ENCODE measurements around the gene RPRD2. TPM values are rescaled to one million over a fixed set of nuclear protein-coding genes. Genes with fewer than 3 reads are reported as not detected.
"Not testable (repeated sequence)": the region's sequence is repeated elsewhere in the genome, so short reads cannot be mapped to it uniquely, and the experiment has no call there.

Gene RPRD2
- polyA plus RNA-seq = 33.2 TPM
- long read RNA-seq, donor 1, full-length matches to known transcripts = 5 of 5 reads
- long read RNA-seq, donor 1, partial matches to known transcripts = 0 of 5 reads
- long read RNA-seq, donor 1, other reads (novel, unspliced or antisense) = 0 of 5 reads
- long read RNA-seq, donor 2, full-length matches to known transcripts = 2 of 2 reads
- long read RNA-seq, donor 2, partial matches to known transcripts = 0 of 2 reads
- long read RNA-seq, donor 2, other reads (novel, unspliced or antisense) = 0 of 2 reads
- long read RNA-seq, donor 3 = 0 reads
- long read RNA-seq, donor 4 = 0 reads
- long read RNA-seq, donor 5, partial matches to known transcripts = 0 of 1 reads
- long read RNA-seq, donor 5, other reads (novel, unspliced or antisense) = 0 of 1 reads
- long read RNA-seq, donor 6, full-length matches to known transcripts = 3 of 9 reads
- long read RNA-seq, donor 6, partial matches to known transcripts = 6 of 9 reads
- long read RNA-seq, donor 6, other reads (novel, unspliced or antisense) = 0 of 9 reads
- long read RNA-seq, donor 7, full-length matches to known transcripts = 4 of 4 reads
- long read RNA-seq, donor 7, partial matches to known transcripts = 0 of 4 reads
- long read RNA-seq, donor 7, other reads (novel, unspliced or antisense) = 0 of 4 reads
- long read RNA-seq, donor 8, full-length matches to known transcripts = 8 of 8 reads
- long read RNA-seq, donor 8, partial matches to known transcripts = 0 of 8 reads
- long read RNA-seq, donor 8, other reads (novel, unspliced or antisense) = 0 of 8 reads
- long read RNA-seq, donor 9, full-length matches to known transcripts = 3 of 3 reads
- long read RNA-seq, donor 9, partial matches to known transcripts = 0 of 3 reads
- long read RNA-seq, donor 9, other reads (novel, unspliced or antisense) = 0 of 3 reads
- long read RNA-seq, donor 10, full-length matches to known transcripts = 3 of 3 reads
- long read RNA-seq, donor 10, partial matches to known transcripts = 0 of 3 reads
- long read RNA-seq, donor 10, other reads (novel, unspliced or antisense) = 0 of 3 reads
- long read RNA-seq, donor 11, full-length matches to known transcripts = 1 of 9 reads
- long read RNA-seq, donor 11, partial matches to known transcripts = 8 of 9 reads
- long read RNA-seq, donor 11, other reads (novel, unspliced or antisense) = 0 of 9 reads

- Histone ChIP-seq H3K27me3 (ENCODE audit: control insufficient read depth, insufficient read depth, low read length) (no peaks in the 10 kb centered on the region), H3K27ac (ENCODE audit: low read length) (peak within 1 kb of the TSS; percentile 98), H3K9me3 (ENCODE audit: control insufficient read depth, low read depth, low read length) (no peaks in the 10 kb centered on the region), H3K36me3 (ENCODE audit: control insufficient read depth, insufficient read depth, low read length) (no peaks in the 10 kb centered on the region), H3K4me3 (ENCODE audit: low read length) (peak within 1 kb of the TSS; percentile 73), H3K4me1 (ENCODE audit: control insufficient read depth, insufficient read depth, low read length) (peaks cover 3% of the 10 kb centered on the region)
- peak; percentile 99 for DNase-seq
- 10% methylated on average over 2 of the region's 36 CpGs for WGBS (ENCODE audit: insufficient coverage, low lambda C conversion rate)
Observed at GRCh38 chr1:150363426-150364230, at the start of gene RPRD2. Gene RPRD2 (plus strand): TSS chr1:150364147. CDS start chr1:150364715, 568 bp downstream.

- DNase-seq; H3K4me3 ChIP-seq (ENCODE audit: low read length); H3K27ac ChIP-seq (ENCODE audit: low read length); H3K36me3 ChIP-seq (ENCODE audit: control insufficient read depth, insufficient read depth, low read length); H3K27me3 ChIP-seq (ENCODE audit: control insufficient read depth, insufficient read depth, low read length); H3K9me3 ChIP-seq (ENCODE audit: control insufficient read depth, low read depth, low read length); H3K4me1 ChIP-seq (ENCODE audit: control insufficient read depth, insufficient read depth, low read length): not testable (repeated sequence)
- 80% methylated on average over 1 of the region's 4 CpGs for WGBS (ENCODE audit: insufficient coverage, low lambda C conversion rate)
Observed at GRCh38 chr1:150314691-150315090, 49.3 kb upstream of the RPRD2 start.

- H3K4me1 ChIP-seq (ENCODE audit: control insufficient read depth, insufficient read depth, low read length) = no peaks in the 10 kb centered on the region
- H3K27ac ChIP-seq (ENCODE audit: low read length) = peak overlapping the region; percentile 69
- no CpG with 5 or more reads among the region's 8 CpGs for WGBS (ENCODE audit: insufficient coverage, low lambda C conversion rate)
- H3K36me3 ChIP-seq (ENCODE audit: control insufficient read depth, insufficient read depth, low read length) = peaks cover 8% of the 10 kb centered on the region
- no peaks in the 10 kb centered on the region for H3K27me3 ChIP-seq (ENCODE audit: control insufficient read depth, insufficient read depth, low read length)
- peak overlapping the region; percentile 84 for H3K4me3 ChIP-seq (ENCODE audit: low read length)
- no peak for DNase-seq
- no peaks in the 10 kb centered on the region for H3K9me3 ChIP-seq (ENCODE audit: control insufficient read depth, low read depth, low read length)
Observed at GRCh38 chr1:150320667-150320978, 43.3 kb upstream of the RPRD2 start.

- peak overlapping the region; percentile 84 for H3K4me3 ChIP-seq (ENCODE audit: low read length)
- peak overlapping the region; percentile 69 for H3K27ac ChIP-seq (ENCODE audit: low read length)
- no peaks in the 10 kb centered on the region for H3K9me3 ChIP-seq (ENCODE audit: control insufficient read depth, low read depth, low read length)
- H3K27me3 ChIP-seq (ENCODE audit: control insufficient read depth, insufficient read depth, low read length) = no peaks in the 10 kb centered on the region
- no peaks in the 10 kb centered on the region for H3K4me1 ChIP-seq (ENCODE audit: control insufficient read depth, insufficient read depth, low read length)
- peaks cover 19% of the 10 kb centered on the region for H3K36me3 ChIP-seq (ENCODE audit: control insufficient read depth, insufficient read depth, low read length)
- no peak for DNase-seq
- WGBS (ENCODE audit: insufficient coverage, low lambda C conversion rate) = 0% methylated on average over 5 of the region's 9 CpGs
Observed at GRCh38 chr1:150321826-150322166, 42.2 kb upstream of the RPRD2 start.

- Histone ChIP-seq H3K36me3 (ENCODE audit: control insufficient read depth, insufficient read depth, low read length) (peaks cover 21% of the 10 kb centered on the region), H3K4me1 (ENCODE audit: control insufficient read depth, insufficient read depth, low read length) (no peaks in the 10 kb centered on the region), H3K4me3 (ENCODE audit: low read length) (peak overlapping the region; percentile 84), H3K9me3 (ENCODE audit: control insufficient read depth, low read depth, low read length) (no peaks in the 10 kb centered on the region), H3K27me3 (ENCODE audit: control insufficient read depth, insufficient read depth, low read length) (no peaks in the 10 kb centered on the region), H3K27ac (ENCODE audit: low read length) (no peak overlapping the region)
- WGBS (ENCODE audit: insufficient coverage, low lambda C conversion rate) = no CpG with 5 or more reads among the region's 3 CpGs
- DNase-seq = no peak
Observed at GRCh38 chr1:150322310-150322709, 41.6 kb upstream of the RPRD2 start.

- H3K27ac ChIP-seq (ENCODE audit: low read length) = no peak overlapping the region
- no peaks in the 10 kb centered on the region for H3K27me3 ChIP-seq (ENCODE audit: control insufficient read depth, insufficient read depth, low read length)
- H3K9me3 ChIP-seq (ENCODE audit: control insufficient read depth, low read depth, low read length) = no peaks in the 10 kb centered on the region
- H3K4me3 ChIP-seq (ENCODE audit: low read length) = no peak overlapping the region
- H3K4me1 ChIP-seq (ENCODE audit: control insufficient read depth, insufficient read depth, low read length) = no peaks in the 10 kb centered on the region
- no peak for DNase-seq
- peaks cover 81% of the 10 kb centered on the region for H3K36me3 ChIP-seq (ENCODE audit: control insufficient read depth, insufficient read depth, low read length)
- 100% methylated on average over 2 of the region's 7 CpGs for WGBS (ENCODE audit: insufficient coverage, low lambda C conversion rate)
Observed at GRCh38 chr1:150332651-150333290, 31.2 kb upstream of the RPRD2 start.

- DNase-seq = no peak
- Histone ChIP-seq H3K27me3 (ENCODE audit: control insufficient read depth, insufficient read depth, low read length) (no peaks in the 10 kb centered on the region), H3K4me1 (ENCODE audit: control insufficient read depth, insufficient read depth, low read length) (no peaks in the 10 kb centered on the region), H3K9me3 (ENCODE audit: control insufficient read depth, low read depth, low read length) (no peaks in the 10 kb centered on the region), H3K4me3 (ENCODE audit: low read length) (no peak overlapping the region), H3K27ac (ENCODE audit: low read length) (no peak overlapping the region), H3K36me3 (ENCODE audit: control insufficient read depth, insufficient read depth, low read length) (peaks cover 64% of the 10 kb centered on the region)
- WGBS (ENCODE audit: insufficient coverage, low lambda C conversion rate) = 100% methylated on average over 1 of the region's 4 CpGs
Observed at GRCh38 chr1:150346316-150346715, 17.6 kb upstream of the RPRD2 start.

GRCh38 chr1:150352866-150353265, 11.1 kb upstream of the RPRD2 start:
- Histone ChIP-seq H3K4me3 (ENCODE audit: low read length) (no peak overlapping the region), H3K27me3 (ENCODE audit: control insufficient read depth, insufficient read depth, low read length) (no peaks in the 10 kb centered on the region), H3K36me3 (ENCODE audit: control insufficient read depth, insufficient read depth, low read length) (peaks cover 44% of the 10 kb centered on the region), H3K9me3 (ENCODE audit: control insufficient read depth, low read depth, low read length) (no peaks in the 10 kb centered on the region), H3K4me1 (ENCODE audit: control insufficient read depth, insufficient read depth, low read length) (no peaks in the 10 kb centered on the region), H3K27ac (ENCODE audit: low read length) (no peak overlapping the region)
- WGBS (ENCODE audit: insufficient coverage, low lambda C conversion rate) = 100% methylated on average over 2 of the region's 4 CpGs
- no peak for DNase-seq

- no peak for DNase-seq
- Histone ChIP-seq H3K27me3 (ENCODE audit: control insufficient read depth, insufficient read depth, low read length) (no peaks in the 10 kb centered on the region), H3K4me3 (ENCODE audit: low read length) (peak overlapping the region; percentile 73), H3K4me1 (ENCODE audit: control insufficient read depth, insufficient read depth, low read length) (peaks cover 3% of the 10 kb centered on the region), H3K27ac (ENCODE audit: low read length) (peak overlapping the region; percentile 98), H3K9me3 (ENCODE audit: control insufficient read depth, low read depth, low read length) (no peaks in the 10 kb centered on the region), H3K36me3 (ENCODE audit: control insufficient read depth, insufficient read depth, low read length) (no peaks in the 10 kb centered on the region)
- 84% methylated on average over 6 of the region's 22 CpGs for WGBS (ENCODE audit: insufficient coverage, low lambda C conversion rate)
Observed at GRCh38 chr1:150362721-150363425, 1.1 kb upstream of the RPRD2 start.
